T-cell (primary cell): ENCODE results near the gene GAK. TPM values are rescaled to one million over a fixed set of nuclear protein-coding genes. Genes with fewer than 3 reads are reported as not detected.

ENCODE experiments used
- ATAC-seq, 4 experiments: fragments of 200-7000 bp in 3 of 4; fragments of 150-1000 bp in 1 of 4; cut with Tn5 transposase; replicated peaks in 1 of 4; 1 replicate in 3 of 4; 2 replicates in 1 of 4; pipeline ENCODE4 v1.10.0; 2021; ENCODE audit warnings: moderate library complexity in 3 of 4, mild to moderate bottlenecking in 2 of 4, moderate number of reproducible peaks in 1 of 4
- CTCF ChIA-PET, 2 donors: fragments of 300-600 bp; sonication (Branson Sonifier 250); formaldehyde crosslinking; loops; one replicate each; lab custom pipeline; 2022; ENCODE audit warnings: antibody characterized with exemption in 2 of 2; lab: Charles Lee
- POLR2A ChIA-PET, 2 donors: fragments of 300-600 bp; sonication (Branson Sonifier 250); formaldehyde crosslinking; loops; one replicate each; lab custom pipeline; 2022; ENCODE audit warnings: antibody characterized with exemption in 2 of 2; lab: Charles Lee
- DNase-seq, 35 experiments: peaks; one replicate each; pipeline versions ENCODE4 v3.0.0 to v3.0.0-alpha.2; 2013 to 2023
- H3K27ac ChIP-seq: one replicate; pipeline ENCODE4 v1.5.1; 2013; ENCODE audit warnings: low read length
- H3K27me3 ChIP-seq, 2 experiments: replicated peaks in 1 of 2; 1 replicate in 1 of 2; 2 replicates in 1 of 2; pipeline versions ENCODE4 v1.6.1 to v1.7.0; 2013; ENCODE audit warnings: low read length in 1 of 2, mixed read lengths in 1 of 2; ENCODE audit not compliant: control insufficient read depth in 2 of 2, insufficient read depth in 2 of 2; ENCODE audit errors: extremely low read depth in 1 of 2
- H3K36me3 ChIP-seq, 2 donors: 1 replicate in 1 of 2; 2 replicates in 1 of 2; pipeline versions ENCODE4 v1.6.1 to v1.7.0; 2013; ENCODE audit warnings: low read length in 1 of 2; ENCODE audit not compliant: control insufficient read depth in 2 of 2, insufficient read depth in 1 of 2; ENCODE audit errors: extremely low read depth in 1 of 2
- H3K4me1 ChIP-seq, 2 experiments: 1 replicate in 1 of 2; 2 replicates in 1 of 2; pipeline versions ENCODE4 v1.6.1 to v1.7.0; 2013; ENCODE audit warnings: low read length in 2 of 2, mixed read lengths in 1 of 2; ENCODE audit not compliant: insufficient read depth in 2 of 2, control insufficient read depth in 1 of 2; ENCODE audit errors: extremely low read depth in 1 of 2
- H3K4me3 ChIP-seq, 2 donors: 1 replicate in 1 of 2; 2 replicates in 1 of 2; pipeline versions ENCODE4 v1.5.1 to v1.7.0; 2013; ENCODE audit warnings: mild to moderate bottlenecking in 2 of 2, low read length in 1 of 2, moderate library complexity in 1 of 2; ENCODE audit not compliant: control insufficient read depth in 1 of 2; ENCODE audit errors: extremely low read depth in 1 of 2
- H3K9me3 ChIP-seq: 2 replicates; pipeline ENCODE4 v1.7.0; 2013
- H3K27ac Mint-ChIP-seq, 2 donors: one replicate each; pipeline ENCODE4 v1.8.0; 2020 to 2021; ENCODE audit warnings: mild to moderate bottlenecking in 2 of 2, mixed read lengths in 2 of 2
- H3K27me3 Mint-ChIP-seq, 2 donors: one replicate each; pipeline ENCODE4 v1.8.0; 2021 to 2022; ENCODE audit warnings: mixed read lengths in 2 of 2
- H3K36me3 Mint-ChIP-seq: one replicate; pipeline ENCODE4 v1.8.0; 2021; ENCODE audit warnings: mixed read lengths
- H3K4me1 Mint-ChIP-seq, 3 donors: one replicate each; pipeline ENCODE4 v1.8.0; 2020 to 2022; ENCODE audit warnings: mixed read lengths in 3 of 3, mild to moderate bottlenecking in 1 of 3
- H3K4me3 Mint-ChIP-seq, 3 donors: one replicate each; pipeline ENCODE4 v1.8.0; 2020 to 2022; ENCODE audit warnings: mild to moderate bottlenecking in 3 of 3, mixed read lengths in 3 of 3, moderate library complexity in 3 of 3
- H3K9me3 Mint-ChIP-seq, 3 donors: one replicate each; pipeline ENCODE4 v1.8.0; 2020 to 2022; ENCODE audit warnings: mixed read lengths in 3 of 3
- WGBS: methylation state at CpG from one replicate; pipeline ENCODE4 v1.1.5; 2013; ENCODE audit warnings: missing lambda C conversion rate; ENCODE audit not compliant: insufficient coverage; 5-methylcytosine and 5-hydroxymethylcytosine counted together
- total RNA-seq, 35 experiments: library from RNA in 6 of 35; stranded (reverse) in 6 of 35; fragments of 120-200 nt in 1 of 35; gene quantifications; one replicate each; pipeline versions ENCODE4 v1.2.1 to v1.2.4 and lab custom pipeline; 2013 to 2026

Gene GAK
- total RNA-seq, 5 donors from 2014 or later (not counting 1 experiment from before 2014, with no cell fraction given), result 182 to 225 (median 218) TPM

DNA sequence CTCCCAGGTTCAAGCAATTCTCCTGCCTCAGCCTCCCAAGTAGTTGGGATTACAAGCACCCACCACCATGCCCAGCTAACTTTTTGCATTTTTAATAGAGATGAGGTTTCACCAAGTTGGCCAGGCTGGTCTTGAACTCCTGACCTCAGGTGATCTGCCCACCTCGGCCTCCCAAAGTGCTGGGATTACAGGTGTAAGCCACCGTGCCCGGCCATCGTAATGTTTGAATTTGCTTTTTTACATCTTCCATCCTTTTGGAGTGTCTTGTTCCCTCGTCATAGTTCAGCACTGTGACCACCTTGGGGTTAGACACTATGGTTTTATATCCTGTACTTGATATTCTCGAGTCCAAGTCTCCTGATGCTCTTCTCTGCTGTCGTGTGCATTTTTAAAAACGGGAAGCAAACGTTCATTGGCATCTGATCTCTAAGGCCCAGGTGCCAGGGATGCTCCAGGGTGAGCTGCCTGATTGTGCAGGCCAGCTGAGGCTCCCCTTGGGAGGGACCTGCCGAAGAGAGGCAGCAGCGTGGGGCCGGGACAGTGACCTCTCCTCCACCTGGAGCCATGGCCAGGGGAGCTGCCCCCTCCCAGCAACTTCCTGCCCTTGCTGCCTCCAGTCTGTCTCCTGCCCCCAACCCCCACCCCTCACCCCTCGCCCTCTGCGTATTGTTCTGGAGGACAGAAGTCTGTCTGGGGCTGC lies 24.6 kb upstream of the GAK start:
- no peak overlapping the region for H3K27ac ChIP-seq
- Mint-ChIP-seq H3K4me1 (no peaks in the 10 kb centered on the region), H3K9me3 (no peaks in the 10 kb centered on the region), H3K27ac (peak overlapping the region in 1 of 2 donors; percentile 22), H3K27me3 (no peaks in the 10 kb centered on the region), H3K36me3 (peaks cover 14% of the 10 kb centered on the region), H3K4me3 (no peak overlapping the region)
- H3K9me3 ChIP-seq, result no peaks in the 10 kb centered on the region
- 88% methylated on average over 9 of the region's 14 CpGs for WGBS
- ATAC-seq, result no peak
- ChIA-PET POLR2A (no interaction called here), CTCF (no interaction called here)
- no peaks in the 10 kb centered on the region for H3K27me3 ChIP-seq
- no peaks in the 10 kb centered on the region for H3K4me1 ChIP-seq
- DNase-seq, result no peak
- peaks cover 10 to 21% of the 10 kb centered on the region in 2 donors for H3K36me3 ChIP-seq
- no peak overlapping the region for H3K4me3 ChIP-seq

DNA sequence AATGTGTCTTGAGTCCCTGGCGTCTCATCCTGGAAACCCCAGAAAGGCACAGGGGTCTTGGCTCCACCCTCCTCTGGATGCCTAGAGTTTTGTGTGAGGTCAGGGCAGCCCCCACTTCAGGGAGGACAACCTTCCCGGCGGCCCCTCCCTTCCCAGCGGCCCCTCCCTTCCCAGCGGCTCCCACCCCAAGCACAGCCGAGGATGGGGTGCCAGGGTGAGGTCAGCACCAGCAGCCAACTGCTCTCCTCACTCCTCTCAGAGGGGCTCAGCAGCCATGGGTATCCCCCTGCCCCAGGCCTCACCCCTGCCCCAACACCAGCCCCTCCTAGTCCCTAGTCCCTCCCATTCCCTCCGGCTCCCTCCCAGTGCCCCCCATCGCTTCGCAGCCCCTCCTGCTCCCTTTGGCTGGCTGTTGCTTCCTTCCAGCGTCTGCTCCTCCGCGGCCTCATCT lies 23.8 kb upstream of the GAK start:
- Mint-ChIP-seq H3K27me3 (no peaks in the 10 kb centered on the region), H3K4me1 (no peaks in the 10 kb centered on the region), H3K36me3 (peaks cover 14% of the 10 kb centered on the region), H3K27ac (no peak overlapping the region), H3K4me3 (no peak overlapping the region), H3K9me3 (no peaks in the 10 kb centered on the region)
- CTCF ChIA-PET, result no interaction called here
- Histone ChIP-seq H3K4me1 (no peaks in the 10 kb centered on the region), H3K36me3 (peaks cover 10 to 23% of the 10 kb centered on the region in 2 donors), H3K9me3 (no peaks in the 10 kb centered on the region), H3K27me3 (no peaks in the 10 kb centered on the region), H3K4me3 (no peak overlapping the region), H3K27ac (no peak overlapping the region)
- DNase-seq (no peak), ATAC-seq (no peak)
- WGBS, result 92% methylated on average over 10 of the region's 12 CpGs
- POLR2A ChIA-PET, result no interaction called here

DNA sequence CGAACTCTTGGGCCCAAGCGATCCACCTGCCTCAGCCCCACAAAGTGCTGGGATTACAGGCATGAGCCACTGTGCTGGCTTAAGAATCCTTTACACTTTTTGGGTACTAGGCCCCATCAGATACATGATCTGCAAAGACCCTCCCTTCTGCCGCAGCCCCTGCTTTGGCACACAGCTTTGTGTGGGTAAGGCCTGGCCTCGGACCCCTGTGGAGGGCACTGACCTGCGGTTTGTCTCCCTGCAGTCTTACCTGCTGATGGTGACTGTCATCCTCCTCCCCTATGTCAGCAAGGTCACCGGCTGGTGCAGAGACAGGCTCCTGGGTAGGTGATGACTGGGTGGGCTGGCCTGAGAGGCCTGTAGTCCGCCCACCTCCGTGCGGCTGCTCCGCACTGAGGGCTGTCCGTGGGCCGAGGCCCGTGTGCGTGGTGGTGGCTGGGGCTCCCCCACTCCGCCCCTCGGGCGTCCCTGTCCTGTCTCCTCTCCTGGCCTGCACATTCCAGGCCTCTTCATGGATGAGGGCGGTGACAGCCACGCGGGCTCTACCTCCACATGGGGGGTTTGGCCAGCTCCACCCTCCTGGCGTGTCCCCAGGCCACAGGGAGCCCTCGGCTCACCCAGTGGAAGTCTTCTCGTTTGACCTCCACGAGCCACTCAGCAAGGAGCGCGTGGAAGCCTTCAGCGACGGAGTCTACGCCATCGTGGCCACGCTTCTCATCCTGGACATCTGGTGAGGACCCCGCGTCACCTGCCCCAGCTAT lies 23.2 kb upstream of the GAK start:
- Histone ChIP-seq H3K27ac (no peak overlapping the region), H3K4me1 (no peaks in the 10 kb centered on the region), H3K36me3 (peaks cover 10 to 18% of the 10 kb centered on the region in 2 donors), H3K27me3 (no peaks in the 10 kb centered on the region), H3K9me3 (no peaks in the 10 kb centered on the region), H3K4me3 (no peak overlapping the region)
- no peaks in the 10 kb centered on the region for H3K4me1 Mint-ChIP-seq
- ChIA-PET POLR2A (no interaction called here), CTCF (no interaction called here)
- no peak for ATAC-seq
- no peak for DNase-seq
- H3K9me3 Mint-ChIP-seq, result no peaks in the 10 kb centered on the region
- no peak overlapping the region for H3K4me3 Mint-ChIP-seq
- H3K27ac Mint-ChIP-seq, result no peak overlapping the region
- H3K36me3 Mint-ChIP-seq, result peaks cover 14% of the 10 kb centered on the region
- WGBS, result 96% methylated on average over 31 of the region's 33 CpGs
- H3K27me3 Mint-ChIP-seq, result no peaks in the 10 kb centered on the region

DNA sequence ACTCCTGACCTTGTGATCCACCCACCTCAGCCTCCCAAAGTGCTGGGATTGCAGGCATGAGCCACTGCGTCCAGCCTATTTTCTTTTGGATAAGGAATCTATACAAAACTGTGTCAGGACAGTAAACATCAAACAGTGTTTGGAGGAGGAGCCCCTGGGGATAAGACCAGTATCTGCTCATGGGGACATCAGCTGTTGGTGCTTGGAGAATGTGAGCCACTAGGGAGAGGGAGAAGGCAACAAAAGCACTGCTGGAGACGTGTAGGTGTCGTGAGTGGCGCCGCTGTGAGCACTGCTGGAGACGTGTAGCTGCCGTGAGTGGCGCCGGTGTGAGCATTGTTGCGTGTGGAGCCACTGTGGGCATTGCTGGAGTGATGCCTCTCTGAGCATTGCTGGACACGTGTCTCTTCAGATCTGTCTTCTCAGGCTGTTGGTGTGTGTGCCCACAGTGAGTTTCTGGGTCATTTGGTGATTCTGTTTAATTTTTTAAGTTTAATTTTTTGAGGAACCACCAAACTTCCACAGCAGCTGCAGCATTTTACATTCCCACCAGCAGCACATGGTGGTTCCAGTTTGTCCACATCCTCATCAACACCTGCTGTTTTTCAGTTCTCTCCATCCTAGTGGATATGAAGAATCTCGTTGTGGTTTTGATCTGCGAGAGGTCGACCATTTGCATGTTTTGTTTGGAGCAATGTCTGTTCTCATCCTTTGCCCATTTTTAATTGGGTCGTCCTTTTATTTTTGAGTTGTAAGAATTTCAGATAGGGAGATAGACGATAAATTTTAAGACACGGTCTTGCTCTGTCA lies 22.3 kb upstream of the GAK start:
- Histone ChIP-seq H3K36me3 (peaks cover 10 to 16% of the 10 kb centered on the region in 2 donors), H3K4me3 (no peak overlapping the region), H3K9me3 (no peaks in the 10 kb centered on the region), H3K27me3 (no peaks in the 10 kb centered on the region), H3K27ac (no peak overlapping the region), H3K4me1 (no peaks in the 10 kb centered on the region)
- no peak for ATAC-seq
- no peaks in the 10 kb centered on the region for H3K4me1 Mint-ChIP-seq
- H3K27ac Mint-ChIP-seq, result peak overlapping the region in 1 of 2 donors; percentile 69
- WGBS, result 100% methylated on average over 1 of the region's 17 CpGs
- CTCF ChIA-PET, result no interaction called here
- no peak for DNase-seq
- POLR2A ChIA-PET, result no interaction called here
- no peaks in the 10 kb centered on the region for H3K27me3 Mint-ChIP-seq
- no peak overlapping the region for H3K4me3 Mint-ChIP-seq
- no peaks in the 10 kb centered on the region for H3K9me3 Mint-ChIP-seq
- peaks cover 14% of the 10 kb centered on the region for H3K36me3 Mint-ChIP-seq

DNA sequence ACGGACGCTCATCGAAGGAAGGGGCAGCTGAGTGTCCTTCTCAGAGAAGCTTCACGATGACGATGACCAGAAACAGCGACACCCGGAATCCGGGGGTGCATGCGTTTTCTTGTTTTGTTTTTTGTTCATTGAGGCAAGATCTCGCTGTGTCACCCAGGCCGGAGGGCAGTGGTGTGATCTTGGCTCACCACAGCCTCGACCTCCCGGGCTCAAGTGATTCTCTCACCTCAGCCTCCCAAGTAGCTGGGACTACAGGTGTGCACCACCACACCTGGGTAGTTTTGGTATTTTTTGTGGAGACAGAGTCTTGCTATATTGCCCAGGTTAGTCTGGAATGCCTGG lies 21.4 kb upstream of the GAK start:
- H3K9me3 Mint-ChIP-seq, result no peaks in the 10 kb centered on the region
- no peaks in the 10 kb centered on the region for H3K27me3 Mint-ChIP-seq
- no peak overlapping the region for H3K4me3 Mint-ChIP-seq
- ChIA-PET POLR2A (no interaction called here), CTCF (no interaction called here)
- Histone ChIP-seq H3K36me3 (peaks cover 10 to 13% of the 10 kb centered on the region in 2 donors), H3K27me3 (no peaks in the 10 kb centered on the region), H3K4me1 (no peaks in the 10 kb centered on the region), H3K4me3 (no peak overlapping the region), H3K9me3 (no peaks in the 10 kb centered on the region), H3K27ac (no peak overlapping the region)
- H3K36me3 Mint-ChIP-seq, result peaks cover 9% of the 10 kb centered on the region
- H3K4me1 Mint-ChIP-seq, result no peaks in the 10 kb centered on the region
- DNase-seq, result no peak
- no peak overlapping the region for H3K27ac Mint-ChIP-seq
- ATAC-seq, result no peak
- 98% methylated on average over 9 of the region's 13 CpGs for WGBS

DNA sequence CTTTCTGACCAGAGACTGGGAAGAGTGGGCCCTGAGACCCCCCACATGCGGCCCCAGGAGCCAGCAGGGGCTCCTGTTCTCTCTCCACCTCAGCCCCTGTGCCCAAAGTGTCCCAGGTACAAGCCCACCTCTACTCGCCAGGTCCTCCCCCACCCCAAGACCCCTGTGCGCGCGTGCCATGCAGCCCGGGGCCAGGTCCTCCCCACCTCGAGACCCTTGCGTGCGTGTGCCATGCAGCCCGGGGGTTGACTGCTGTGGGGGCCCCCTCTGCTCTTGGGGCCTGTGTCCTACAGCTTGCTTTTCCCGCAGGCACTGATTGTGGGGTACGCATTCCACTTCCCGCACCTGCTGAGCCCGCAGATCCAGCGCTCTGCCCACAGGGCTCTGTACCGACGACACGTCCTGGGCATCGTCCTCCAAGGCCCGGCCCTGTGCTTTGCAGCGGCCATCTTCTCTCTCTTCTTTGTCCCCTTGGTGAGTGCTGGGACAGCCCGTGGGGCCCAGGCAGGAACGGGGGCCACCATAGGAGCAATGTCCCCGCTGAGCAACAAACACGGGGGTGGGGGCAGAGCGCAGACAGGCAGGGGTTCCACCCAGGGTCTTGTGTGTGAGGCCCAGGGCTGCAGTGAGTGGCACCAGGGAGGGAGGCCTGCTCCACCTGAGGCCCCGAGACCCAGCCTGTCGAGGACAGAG lies 20.9 kb upstream of the GAK start:
- H3K4me1 ChIP-seq, result no peaks in the 10 kb centered on the region
- no peak overlapping the region for H3K27ac ChIP-seq
- 91% methylated on average over 25 of the region's 28 CpGs for WGBS
- POLR2A ChIA-PET, result no interaction called here
- CTCF ChIA-PET, result no interaction called here
- DNase-seq, result no peak
- H3K9me3 Mint-ChIP-seq, result no peaks in the 10 kb centered on the region
- H3K36me3 Mint-ChIP-seq, result peaks cover 8% of the 10 kb centered on the region
- H3K27ac Mint-ChIP-seq, result no peak overlapping the region
- H3K36me3 ChIP-seq, result peaks cover 8 to 13% of the 10 kb centered on the region in 2 donors
- ATAC-seq, result no peak
- no peak overlapping the region for H3K4me3 Mint-ChIP-seq
- H3K4me3 ChIP-seq, result no peak overlapping the region
- H3K27me3 ChIP-seq, result no peaks in the 10 kb centered on the region
- no peaks in the 10 kb centered on the region for H3K9me3 ChIP-seq
- H3K4me1 Mint-ChIP-seq, result no peaks in the 10 kb centered on the region
- no peaks in the 10 kb centered on the region for H3K27me3 Mint-ChIP-seq
